ENCODE measurements around the gene OTUD3.

Gene OTUD3

GRCh38 chr1:19960591-19960990, 78.4 kb downstream of the OTUD3 start:
- Histone ChIP-seq H4K20me1 (ENCODE audit: insufficient read depth) (no peaks in the 10 kb centered on the region), H3K9ac (no peak overlapping the region), H3K27me3 (ENCODE audit: insufficient read depth, low read depth) (peaks cover 29% of the 10 kb centered on the region; the same call in 1 of the 2 replicates), H3K4me2 (no peak overlapping the region), H3K27ac (no peak overlapping the region), H3K36me3 (ENCODE audit: insufficient read depth) (no peaks in the 10 kb centered on the region), H3K79me2 (ENCODE audit: insufficient read depth, low read depth) (no peaks in the 10 kb centered on the region), H2AFZ (ENCODE audit: low read depth) (no peak overlapping the region), H3K4me3 (IDR thresholded peaks at IDR 0.05; ENCODE audit: insufficient read depth, low read depth, low read length) (no peak overlapping the region), H3K4me1 (ENCODE audit: low read depth, poor library complexity, severe bottlenecking) (no peaks in the 10 kb centered on the region)
- no peak for TF ChIP-seq CTCF (conservative IDR thresholded peaks at IDR 0.05; ENCODE audit: low read depth, low read length)

All from KMS-11 (cell line).